HUES48 (cell line): ENCODE measurements around the gene CFAP410.

ENCODE experiments used
- H3K27ac ChIP-seq: one replicate; pipeline ENCODE4 v1.7.0; 2013; ENCODE audit warnings: low read depth, low read length, inconsistent platforms
- H3K27me3 ChIP-seq: 2 replicates; pipeline ENCODE4 v1.6.1; 2013; ENCODE audit warnings: mild to moderate bottlenecking, low read length; ENCODE audit not compliant: control insufficient read depth, insufficient read depth
- H3K36me3 ChIP-seq: 2 replicates; pipeline ENCODE4 v1.6.1; 2013; ENCODE audit warnings: low read length; ENCODE audit not compliant: control insufficient read depth, insufficient read depth
- H3K4me1 ChIP-seq: 2 replicates; pipeline ENCODE4 v1.6.1; 2013; ENCODE audit warnings: mild to moderate bottlenecking, low read length; ENCODE audit not compliant: control insufficient read depth, insufficient read depth
- H3K4me3 ChIP-seq: 2 replicates; pipeline ENCODE4 v1.5.1; 2013; ENCODE audit warnings: mild to moderate bottlenecking, low read depth, low read length
- H3K9ac ChIP-seq: 2 replicates; pipeline ENCODE4 v1.6.1; 2013; ENCODE audit warnings: mild to moderate bottlenecking, low read depth, low read length, moderate library complexity
- H3K9me3 ChIP-seq: 2 replicates; pipeline ENCODE4 v1.6.1; 2013; ENCODE audit warnings: low read length; ENCODE audit not compliant: control insufficient read depth, insufficient read depth

The CFAP410 gene

GRCh38 chr21:44338971-44339910 is at the start of gene CFAP410:
Gene CFAP410, minus strand, starts transcription at chr21:44339390. Its CDS starts 196 bp downstream, at chr21:44339194.
- H3K4me1 ChIP-seq, result peaks cover 16% of the 10 kb centered on the region

GRCh38 chr21:44384968-44385367 is 45.8 kb upstream of the CFAP410 start:
- Histone ChIP-seq H3K9ac (no peak overlapping the region), H3K4me3 (no peak overlapping the region), H3K27ac (no peak overlapping the region), H3K4me1 (no peaks in the 10 kb centered on the region), H3K36me3 (no peaks in the 10 kb centered on the region), H3K9me3 (peaks cover 19% of the 10 kb centered on the region), H3K27me3 (no peaks in the 10 kb centered on the region)

More at GRCh38 chr21:44338971-44339910, at the start of gene CFAP410:
- Histone ChIP-seq H3K27ac (peak within 1 kb of the TSS; percentile 99), H3K9me3 (no peaks in the 10 kb centered on the region), H3K27me3 (no peaks in the 10 kb centered on the region), H3K4me3 (peak within 1 kb of the TSS; percentile 96), H3K9ac (peak within 1 kb of the TSS; percentile 93), H3K36me3 (peaks cover 5% of the 10 kb centered on the region; the same call in 1 of the 2 replicates)

DNA sequence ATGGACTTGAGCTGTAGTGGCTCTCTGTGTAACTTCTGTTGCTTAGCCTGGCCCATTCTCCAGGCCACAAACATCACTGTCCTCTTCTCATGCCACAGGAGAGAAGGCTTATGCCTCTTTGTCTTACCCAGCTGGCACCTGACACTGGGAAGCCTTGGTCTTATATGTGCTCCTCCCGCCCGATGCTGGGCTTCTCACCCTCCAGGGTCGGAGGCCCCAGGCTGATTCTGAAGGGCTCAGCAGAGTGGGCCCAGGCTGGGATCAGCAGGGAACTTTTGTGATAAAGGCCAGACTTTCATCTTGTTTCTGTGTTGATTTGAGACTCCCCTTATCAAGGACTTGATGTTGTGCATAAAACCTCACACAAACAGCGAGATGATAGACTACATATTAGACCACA is 44.0 kb upstream of the CFAP410 start:
- no peak overlapping the region for H3K27ac ChIP-seq
- H3K9ac ChIP-seq, result no peak overlapping the region
- no peaks in the 10 kb centered on the region for H3K36me3 ChIP-seq
- H3K4me3 ChIP-seq, result no peak overlapping the region
- H3K4me1 ChIP-seq, result no peaks in the 10 kb centered on the region
- peaks cover 16% of the 10 kb centered on the region for H3K9me3 ChIP-seq
- H3K27me3 ChIP-seq, result no peaks in the 10 kb centered on the region

GRCh38 chr21:44382536-44382935 is 43.3 kb upstream of the CFAP410 start:
- Histone ChIP-seq H3K27me3 (no peaks in the 10 kb centered on the region), H3K27ac (no peak overlapping the region), H3K4me1 (no peaks in the 10 kb centered on the region), H3K9ac (no peak overlapping the region), H3K4me3 (no peak overlapping the region), H3K36me3 (no peaks in the 10 kb centered on the region), H3K9me3 (peaks cover 16% of the 10 kb centered on the region)

DNA sequence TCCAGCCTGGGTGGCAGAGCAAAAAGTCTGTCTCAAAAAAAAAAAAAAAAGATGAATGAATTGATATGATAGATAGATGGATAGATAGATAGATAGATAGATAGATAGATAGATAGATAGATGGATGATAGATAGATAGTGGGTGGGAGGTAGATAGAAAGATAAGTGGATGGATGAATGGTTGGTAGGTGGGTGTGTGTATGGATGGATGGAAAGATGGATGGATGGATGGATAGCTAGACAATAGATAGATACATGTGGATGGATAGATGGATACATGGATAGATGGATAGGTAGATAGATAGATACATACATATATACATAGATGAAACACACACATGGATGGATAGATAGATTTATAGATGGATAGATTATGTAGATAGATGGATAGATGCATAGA is 42.7 kb upstream of the CFAP410 start:
- no peak overlapping the region for H3K27ac ChIP-seq
- H3K4me1 ChIP-seq, result no peaks in the 10 kb centered on the region
- H3K27me3 ChIP-seq, result no peaks in the 10 kb centered on the region
- H3K9me3 ChIP-seq, result peaks cover 16% of the 10 kb centered on the region
- H3K9ac ChIP-seq, result no peak overlapping the region
- H3K4me3 ChIP-seq, result no peak overlapping the region
- no peaks in the 10 kb centered on the region for H3K36me3 ChIP-seq

DNA sequence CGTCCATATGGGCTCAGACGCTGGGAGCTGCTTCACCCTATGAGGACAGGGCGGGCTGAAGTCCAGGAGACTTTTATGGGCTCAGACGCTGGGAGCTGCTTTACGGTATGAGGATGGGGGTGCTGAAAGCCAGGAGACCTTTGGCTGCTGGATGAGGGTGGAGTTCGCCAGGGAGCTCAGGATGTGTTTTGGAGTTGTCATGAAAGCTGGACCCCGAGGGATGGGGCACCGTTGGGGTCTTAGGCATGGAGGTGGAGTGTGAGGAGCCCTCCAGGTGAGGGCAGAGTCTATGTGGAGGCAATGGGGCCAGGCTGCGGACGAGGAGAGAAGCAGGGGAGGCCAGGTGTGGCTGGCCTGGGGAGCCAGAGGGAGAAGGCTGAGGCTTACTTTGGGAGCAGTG is 41.7 kb upstream of the CFAP410 start:
- no peak overlapping the region for H3K27ac ChIP-seq
- no peaks in the 10 kb centered on the region for H3K36me3 ChIP-seq
- no peaks in the 10 kb centered on the region for H3K27me3 ChIP-seq
- H3K4me3 ChIP-seq, result no peak overlapping the region
- H3K9me3 ChIP-seq, result peaks cover 16% of the 10 kb centered on the region
- H3K4me1 ChIP-seq, result no peaks in the 10 kb centered on the region
- no peak overlapping the region for H3K9ac ChIP-seq

- H3K9me3 ChIP-seq, result peaks cover 10% of the 10 kb centered on the region
- no peak overlapping the region for H3K27ac ChIP-seq
- H3K4me3 ChIP-seq, result no peak overlapping the region
- no peaks in the 10 kb centered on the region for H3K36me3 ChIP-seq
- no peaks in the 10 kb centered on the region for H3K4me1 ChIP-seq
- H3K27me3 ChIP-seq, result no peaks in the 10 kb centered on the region
- H3K9ac ChIP-seq, result no peak overlapping the region
These were observed 41.0 kb upstream of the CFAP410 start for GRCh38 chr21:44379991-44380865.

DNA sequence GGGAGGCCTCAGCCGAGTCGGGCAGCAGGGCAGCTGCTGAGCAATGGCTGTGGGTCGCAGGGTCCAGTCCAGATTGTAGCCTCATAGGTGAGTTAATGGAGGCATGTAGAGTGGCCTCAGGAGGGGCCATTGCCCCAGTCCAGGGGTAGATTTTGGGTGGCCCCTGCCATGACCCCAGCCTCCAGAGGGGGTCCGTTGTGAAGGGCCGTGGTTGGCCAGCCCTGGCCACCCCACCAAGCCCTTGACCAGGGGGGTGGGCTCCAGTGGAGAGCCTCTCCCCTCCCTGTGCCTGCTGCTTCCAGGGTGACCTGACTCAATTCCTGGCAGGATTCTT is 40.3 kb upstream of the CFAP410 start:
- H3K27me3 ChIP-seq, result no peaks in the 10 kb centered on the region
- H3K4me3 ChIP-seq, result no peak overlapping the region
- H3K9me3 ChIP-seq, result peaks cover 6% of the 10 kb centered on the region
- H3K9ac ChIP-seq, result no peak overlapping the region
- H3K27ac ChIP-seq, result no peak overlapping the region
- no peaks in the 10 kb centered on the region for H3K36me3 ChIP-seq
- no peaks in the 10 kb centered on the region for H3K4me1 ChIP-seq

GRCh38 chr21:44378646-44379514 is 39.7 kb upstream of the CFAP410 start:
- no peak overlapping the region for H3K27ac ChIP-seq
- no peak overlapping the region for H3K4me3 ChIP-seq
- no peaks in the 10 kb centered on the region for H3K27me3 ChIP-seq
- H3K9me3 ChIP-seq, result peaks cover 6% of the 10 kb centered on the region; the same call in 1 of the 2 replicates
- H3K36me3 ChIP-seq, result no peaks in the 10 kb centered on the region
- no peaks in the 10 kb centered on the region for H3K4me1 ChIP-seq
- no peak overlapping the region for H3K9ac ChIP-seq

GRCh38 chr21:44377922-44378645 is 38.9 kb upstream of the CFAP410 start:
- Histone ChIP-seq H3K4me1 (no peaks in the 10 kb centered on the region), H3K27ac (no peak overlapping the region), H3K9me3 (peaks cover 6% of the 10 kb centered on the region; the same call in 1 of the 2 replicates), H3K36me3 (no peaks in the 10 kb centered on the region), H3K27me3 (no peaks in the 10 kb centered on the region), H3K9ac (no peak overlapping the region), H3K4me3 (no peak overlapping the region)
